Inflammatory macrophage (primary cell): ENCODE measurements around the gene ALDH5A1.
A peak's percentile ranks its signal among the peaks of the same experiment; 100 is the strongest.
"Not testable (repeated sequence)": the region's sequence is repeated elsewhere in the genome, so short reads cannot be mapped to it uniquely, and the experiment has no call there.

Source experiments
- DNase-seq, 2 donors: peaks; one replicate each; pipeline ENCODE4 v3.0.0-alpha.2; 2020 to 2022

ALDH5A1 gene

GRCh38 chr6:24486065-24486464 is 8.7 kb upstream of the ALDH5A1 start:
- DNase-seq: no peak

DNA sequence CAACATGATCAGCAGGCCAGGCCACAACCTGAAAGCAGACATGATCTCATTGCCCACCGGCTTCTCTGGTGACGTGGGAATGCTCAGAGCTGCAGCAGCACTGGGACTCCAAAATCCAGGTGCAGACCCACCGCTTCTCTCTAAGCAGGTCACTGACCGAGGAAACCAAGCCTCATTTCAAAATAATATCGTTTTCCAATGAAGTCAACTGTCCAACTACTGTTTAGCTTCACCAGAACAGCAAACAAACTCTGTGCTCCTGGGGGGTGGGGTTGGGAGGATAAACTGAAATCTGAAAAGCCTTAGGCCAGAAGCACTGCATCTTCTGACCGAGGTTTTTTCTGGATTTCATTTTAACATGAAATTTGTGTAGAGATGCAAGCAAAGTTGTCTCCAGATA is 5.3 kb upstream of the ALDH5A1 start, which contains the start of gene GPLD1:
GPLD1 (minus strand) TSS at position 109 of the 400 bp plus-strand sequence; CDS start at position 42, 67 bp downstream.
- no peak for DNase-seq

DNA sequence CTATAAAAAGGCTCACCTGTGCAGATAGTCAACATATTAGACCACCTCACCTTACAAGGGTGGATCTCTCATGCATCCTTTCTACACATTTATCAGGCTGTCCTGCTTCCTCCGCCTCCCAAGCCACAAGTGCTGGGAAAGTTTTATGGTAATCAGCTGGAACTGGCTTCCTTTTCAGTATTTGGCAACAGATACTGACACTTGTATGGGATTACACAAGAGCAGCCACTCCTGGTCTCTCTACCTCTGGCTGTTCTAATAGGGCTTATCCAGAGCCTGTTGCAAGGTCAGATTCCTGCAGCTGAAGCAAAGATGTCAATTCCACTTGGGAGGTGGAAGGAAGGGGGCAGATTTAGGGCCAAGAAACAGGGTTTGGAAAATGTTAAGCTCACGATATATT is 4.9 kb upstream of the ALDH5A1 start:
- DNase-seq: peak; percentile 37 to 53

DNA sequence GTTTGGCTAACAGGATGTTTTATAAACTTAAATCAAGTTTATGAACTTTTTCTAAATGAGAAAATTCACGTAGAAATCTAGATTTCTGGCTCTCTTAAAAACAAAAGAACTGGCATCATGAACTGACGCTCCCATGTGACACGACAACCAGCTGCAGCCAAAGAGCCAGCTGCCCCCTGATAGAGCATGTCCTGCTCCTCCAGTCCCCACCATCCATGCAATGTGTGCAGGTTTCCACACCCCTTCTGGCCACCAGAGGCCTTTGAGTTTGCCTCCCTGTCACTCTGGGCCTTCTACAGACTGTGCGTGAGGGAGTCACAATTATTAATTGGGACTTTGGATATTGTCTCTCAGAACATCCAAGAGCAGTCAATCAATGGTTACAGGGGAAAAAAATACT is 3.8 kb upstream of the ALDH5A1 start:
- DNase-seq: no peak

GRCh38 chr6:24492475-24492874 is 2.3 kb upstream of the ALDH5A1 start:
- DNase-seq: no peak

DNA sequence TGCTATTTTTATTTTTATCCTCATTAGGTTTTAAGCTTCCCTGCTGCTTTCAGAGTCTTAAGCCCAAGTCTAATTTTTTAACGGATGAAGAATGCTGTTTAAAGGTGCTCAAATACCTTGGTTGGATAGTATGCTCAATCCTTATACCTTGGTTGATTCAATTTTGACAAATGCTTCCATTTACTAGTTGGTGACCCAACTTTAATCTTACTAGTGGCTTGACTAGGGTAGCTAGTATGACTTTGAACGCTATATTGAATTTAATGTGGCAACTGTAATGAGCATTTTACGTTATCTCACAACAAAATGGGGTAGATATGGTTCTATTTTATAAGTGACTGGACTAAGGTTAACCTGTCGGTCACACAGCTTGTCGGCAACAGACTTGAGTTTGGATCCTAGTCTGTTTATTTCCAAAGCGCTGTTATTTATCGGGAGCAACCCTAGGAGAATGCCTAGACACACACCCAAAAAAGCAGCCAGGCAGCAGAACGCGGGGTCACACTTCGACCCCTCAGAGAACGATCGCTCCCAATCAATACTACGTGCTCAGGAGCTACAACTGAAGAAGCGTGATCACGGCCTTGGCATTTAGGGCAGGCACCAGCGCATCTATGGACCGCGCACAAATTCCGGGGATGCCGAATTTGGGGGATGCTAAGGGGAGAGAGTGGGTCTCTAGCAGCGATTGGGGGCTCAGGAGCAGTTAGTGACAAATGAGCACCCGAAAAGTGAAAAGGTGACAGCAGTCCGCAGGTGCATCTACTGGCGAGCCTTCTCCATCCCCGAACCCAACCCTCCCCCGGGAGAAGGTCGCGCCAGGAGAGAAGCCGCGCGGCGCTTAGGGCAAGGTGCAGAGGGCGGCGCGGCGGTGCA is 586 bp upstream of the ALDH5A1 start:
- DNase-seq: no peak

- peak; percentile 29 to 46 for DNase-seq
These were observed 2.6 kb downstream of the ALDH5A1 start for GRCh38 chr6:24497254-24497970.

GRCh38 chr6:24500683-24501082 is 5.9 kb downstream of the ALDH5A1 start:
- DNase-seq: no peak

- DNase-seq: no peak
These were observed 6.6 kb downstream of the ALDH5A1 start for GRCh38 chr6:24501374-24501773.

GRCh38 chr6:24501914-24502313 is 7.1 kb downstream of the ALDH5A1 start:
- DNase-seq: no peak

DNA sequence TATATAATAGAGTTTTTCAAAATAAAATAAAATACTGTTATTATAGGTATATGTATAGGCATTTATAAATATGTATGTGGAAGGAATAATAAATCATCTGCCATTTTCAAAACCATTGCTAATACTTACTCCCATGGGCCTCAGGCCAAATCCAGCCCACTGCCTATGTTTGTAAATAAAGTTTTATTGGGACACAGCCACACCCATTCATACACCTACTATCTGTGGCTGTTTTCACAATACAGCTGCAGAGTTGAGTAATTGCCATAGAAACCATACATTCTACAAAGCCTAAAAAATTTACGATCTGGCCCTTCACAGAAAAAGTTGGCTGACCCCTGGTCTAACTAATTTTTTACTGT is 9.5 kb downstream of the ALDH5A1 start:
- no peak for DNase-seq

DNA sequence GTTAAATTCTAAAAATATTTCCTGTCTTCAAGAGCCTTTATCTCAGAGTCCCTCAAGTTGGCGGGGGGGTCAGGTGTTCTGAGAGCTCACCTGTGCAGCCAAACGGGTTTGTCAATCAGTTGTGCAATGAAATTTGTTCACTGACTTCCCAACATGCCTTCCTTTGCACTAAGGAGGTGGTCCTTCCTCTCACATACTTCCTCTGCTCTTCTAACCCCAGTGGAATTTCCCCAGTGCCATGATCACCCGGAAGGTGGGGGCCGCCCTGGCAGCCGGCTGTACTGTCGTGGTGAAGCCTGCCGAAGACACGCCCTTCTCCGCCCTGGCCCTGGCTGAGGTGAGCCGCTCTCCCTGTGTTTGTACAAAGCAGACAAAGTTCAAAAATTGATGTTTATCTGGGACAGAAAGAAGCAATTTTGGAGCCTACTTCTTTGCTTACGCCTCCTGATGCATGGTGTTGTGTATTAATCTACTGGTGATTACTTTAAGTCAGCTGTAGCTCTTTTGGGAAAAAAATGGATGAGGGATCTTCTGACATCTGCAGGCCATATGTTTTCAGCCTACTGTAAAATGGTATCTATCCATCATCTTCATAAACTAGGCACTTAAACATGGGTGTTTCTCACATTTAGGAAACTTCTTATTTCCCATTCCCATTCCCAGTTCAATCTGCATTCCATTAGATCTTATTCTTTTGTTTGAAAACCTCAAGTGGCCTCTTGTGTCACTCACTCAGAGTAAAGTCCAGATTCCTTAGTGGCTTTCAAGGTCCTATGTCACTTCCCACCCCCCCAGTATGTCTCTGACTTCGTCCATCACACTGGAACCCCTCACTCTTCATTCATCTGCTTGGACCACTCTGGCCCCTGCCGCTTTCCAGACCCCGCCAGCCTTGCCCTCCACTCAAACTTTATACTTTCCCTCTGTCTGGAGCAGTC is 10.1 kb downstream of the ALDH5A1 start:
- DNase-seq: no peak

- DNase-seq: no peak
These were observed 12.2 kb downstream of the ALDH5A1 start for GRCh38 chr6:24506814-24507520.

DNA sequence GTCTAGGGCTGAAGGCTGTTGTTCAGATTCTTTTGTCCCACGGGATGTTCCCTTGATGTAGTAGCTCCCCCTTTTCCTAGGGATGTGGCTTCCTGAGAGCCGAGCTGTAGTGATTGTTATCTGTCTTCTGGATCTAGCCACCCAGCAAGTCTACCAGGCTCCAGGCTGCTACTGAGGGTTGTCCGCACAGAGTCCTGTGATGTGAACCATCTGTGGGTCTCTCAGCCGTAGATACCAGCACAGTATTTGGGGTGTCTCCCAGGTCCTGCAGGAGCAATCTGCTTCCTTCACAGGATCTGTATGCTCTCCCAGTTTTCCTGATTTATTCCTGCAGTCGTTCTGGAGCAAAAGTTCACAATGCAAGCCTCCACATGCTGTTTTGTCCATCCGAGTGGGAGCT is 17.2 kb downstream of the ALDH5A1 start:
- DNase-seq: not testable (repeated sequence)

- no peak for DNase-seq
These were observed 18.8 kb downstream of the ALDH5A1 start for GRCh38 chr6:24513602-24514001.

DNA sequence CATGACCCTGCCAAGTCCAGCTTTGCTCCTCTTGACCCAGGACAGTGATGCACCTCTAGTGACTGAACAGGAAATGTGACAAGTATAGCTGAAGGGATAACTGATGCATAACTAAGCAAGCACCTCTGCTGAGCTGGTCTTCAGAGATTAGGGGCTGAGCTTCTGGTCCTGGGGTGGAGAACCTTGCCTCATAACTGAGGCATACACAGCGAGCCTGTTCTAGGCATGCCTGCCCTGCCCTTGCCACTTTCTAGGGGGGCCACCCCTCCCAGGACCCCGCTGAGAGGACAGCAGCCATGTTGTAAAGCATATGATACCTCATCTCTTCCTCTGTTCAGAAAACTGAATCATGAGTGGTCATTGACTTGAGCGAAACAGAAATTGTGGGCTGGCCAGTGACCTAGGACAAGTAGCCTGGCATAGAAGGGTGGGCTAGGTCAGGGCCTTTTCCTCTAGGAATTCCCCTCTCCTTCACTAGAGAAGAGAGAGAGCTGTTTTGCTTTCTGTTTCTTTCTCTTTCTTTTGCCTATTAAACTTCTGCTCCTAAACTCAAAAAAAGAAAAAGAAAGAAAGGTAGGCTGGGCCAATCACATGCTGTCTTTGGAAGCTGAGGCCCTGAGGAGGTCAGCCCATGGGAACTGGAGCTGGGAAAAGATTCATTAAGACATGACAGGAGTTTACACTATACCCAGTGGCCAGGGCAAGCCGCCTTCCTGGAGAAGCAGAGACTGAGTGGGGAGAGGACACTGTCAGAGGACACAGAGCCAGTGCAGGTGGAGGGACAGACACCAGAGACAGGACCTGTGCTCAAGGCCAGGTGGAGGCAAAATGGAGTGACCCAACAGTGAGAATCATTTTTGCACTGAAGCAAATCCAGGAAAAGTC is 23.1 kb downstream of the ALDH5A1 start:
- DNase-seq: no peak

- peak; percentile 31 to 44 for DNase-seq
These were observed 26.3 kb downstream of the ALDH5A1 start for GRCh38 chr6:24520929-24521546.

DNA sequence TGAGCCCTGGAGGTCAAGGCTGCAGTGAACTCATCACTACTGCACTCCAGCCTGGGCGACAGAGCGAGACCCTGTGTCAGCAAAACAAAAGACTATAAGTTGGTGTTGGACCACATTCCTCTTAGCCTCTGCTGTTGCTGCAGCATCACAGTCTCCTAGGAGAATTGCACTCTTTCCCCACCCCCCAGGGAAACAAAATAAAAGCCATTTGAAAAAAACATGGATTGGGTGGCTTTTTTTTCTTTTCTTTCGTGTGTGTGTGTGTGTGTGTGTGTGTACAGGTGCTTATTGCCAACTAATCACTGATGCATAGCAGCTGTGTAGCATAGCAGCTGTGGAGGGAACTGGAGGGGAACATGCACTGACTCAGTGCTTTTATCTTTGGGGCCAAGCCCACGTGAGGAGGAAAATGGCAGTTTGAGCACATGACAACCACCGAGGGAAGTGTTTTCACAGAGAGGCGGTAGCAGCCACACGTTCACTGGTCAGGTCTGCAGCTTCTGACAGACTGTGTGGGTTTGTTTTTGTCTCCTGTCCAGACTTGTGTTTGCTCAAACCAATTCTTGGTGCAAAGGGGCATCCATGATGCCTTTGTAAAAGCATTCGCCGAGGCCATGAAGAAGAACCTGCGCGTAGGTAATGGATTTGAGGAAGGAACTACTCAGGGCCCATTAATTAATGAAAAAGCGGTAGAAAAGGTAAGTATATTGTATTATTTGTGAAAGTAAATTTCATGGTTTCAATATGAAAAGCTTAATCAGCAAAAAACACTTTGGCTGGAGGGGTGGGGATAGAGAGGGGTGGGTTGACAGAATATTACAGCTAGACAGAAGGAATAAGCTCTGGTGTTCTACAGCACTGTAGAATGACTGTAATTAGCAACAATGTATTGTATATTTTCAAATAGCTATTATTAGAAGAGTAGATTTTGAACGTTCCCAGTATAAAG is 27.7 kb downstream of the ALDH5A1 start:
- peak; percentile 4 to 46 for DNase-seq

- no peak for DNase-seq
These were observed 29.6 kb downstream of the ALDH5A1 start for GRCh38 chr6:24524329-24524728.
